Suprapubic skin (tissue), 4 donors: Measurements from ENCODE around the gene ZNF646. TPM values are rescaled to one million over a fixed set of nuclear protein-coding genes. Genes with fewer than 3 reads are reported as not detected.

Source experiments
- DNase-seq, 2 donors: peaks; one replicate each; pipeline ENCODE4 v3.0.0-alpha.2; 2019; ENCODE audit warnings: low spot score in 2 of 2
- H3K27ac ChIP-seq: fragments of 200-600 bp; sonication (generic); one replicate; pipeline ENCODE4 v1.5.1; 2019
- H3K27me3 ChIP-seq: fragments of 200-600 bp; sonication (generic); one replicate; pipeline ENCODE4 v1.5.1; 2019
- H3K36me3 ChIP-seq: fragments of 200-600 bp; sonication (generic); one replicate; pipeline ENCODE4 v1.5.1; 2019
- H3K4me1 ChIP-seq: fragments of 200-600 bp; sonication (generic); one replicate; pipeline ENCODE4 v1.5.1; 2019
- H3K4me3 ChIP-seq: fragments of 200-600 bp; sonication (generic); one replicate; pipeline ENCODE4 v1.5.1; 2019; ENCODE audit warnings: mild to moderate bottlenecking
- H3K9me3 ChIP-seq: fragments of 200-600 bp; sonication (generic); one replicate; pipeline ENCODE4 v1.5.1; 2019
- CTCF ChIP-seq, 2 donors: fragments of 200-600 bp in 1 of 2; fragments of 450-650 bp in 1 of 2; sonication (generic) in 1 of 2; IDR thresholded peaks; one replicate each; pipeline ENCODE4 v1.5.1; 2016 to 2019; ENCODE audit warnings: antibody characterized with exemption in 2 of 2, mild to moderate bottlenecking in 1 of 2, moderate library complexity in 1 of 2
- EP300 ChIP-seq: sonication (generic); formaldehyde crosslinking; IDR thresholded peaks from one replicate; pipeline ENCODE4 v1.6.1; 2017; ENCODE audit warnings: antibody characterized with exemption
- POLR2A ChIP-seq, 2 donors: fragments of 450-650 bp; IDR thresholded peaks; one replicate each; pipeline ENCODE4 v1.6.1; 2017; ENCODE audit warnings: antibody characterized with exemption in 2 of 2, mild to moderate bottlenecking in 2 of 2, moderate library complexity in 2 of 2
- POLR2AphosphoS5 ChIP-seq, 3 donors: sonication (generic); formaldehyde crosslinking; IDR thresholded peaks; one replicate each; pipeline ENCODE4 v1.6.1; 2017; ENCODE audit warnings: antibody characterized with exemption in 3 of 3
- WGBS: methylation state at CpG from one replicate; pipeline ENCODE4 v1.1.5; 2018; 5-methylcytosine and 5-hydroxymethylcytosine counted together
- total RNA-seq, 4 donors: library from RNA; depleted of rRNA; stranded (reverse); fragments of >200 nt; gene quantifications; one replicate each; pipeline ENCODE4 v1.1.0, GENCODE V29; 2016

ZNF646 gene
- total RNA-seq, 4 donors from 2014 or later = 19.2 to 31.7 (median 26.8) TPM

DNA sequence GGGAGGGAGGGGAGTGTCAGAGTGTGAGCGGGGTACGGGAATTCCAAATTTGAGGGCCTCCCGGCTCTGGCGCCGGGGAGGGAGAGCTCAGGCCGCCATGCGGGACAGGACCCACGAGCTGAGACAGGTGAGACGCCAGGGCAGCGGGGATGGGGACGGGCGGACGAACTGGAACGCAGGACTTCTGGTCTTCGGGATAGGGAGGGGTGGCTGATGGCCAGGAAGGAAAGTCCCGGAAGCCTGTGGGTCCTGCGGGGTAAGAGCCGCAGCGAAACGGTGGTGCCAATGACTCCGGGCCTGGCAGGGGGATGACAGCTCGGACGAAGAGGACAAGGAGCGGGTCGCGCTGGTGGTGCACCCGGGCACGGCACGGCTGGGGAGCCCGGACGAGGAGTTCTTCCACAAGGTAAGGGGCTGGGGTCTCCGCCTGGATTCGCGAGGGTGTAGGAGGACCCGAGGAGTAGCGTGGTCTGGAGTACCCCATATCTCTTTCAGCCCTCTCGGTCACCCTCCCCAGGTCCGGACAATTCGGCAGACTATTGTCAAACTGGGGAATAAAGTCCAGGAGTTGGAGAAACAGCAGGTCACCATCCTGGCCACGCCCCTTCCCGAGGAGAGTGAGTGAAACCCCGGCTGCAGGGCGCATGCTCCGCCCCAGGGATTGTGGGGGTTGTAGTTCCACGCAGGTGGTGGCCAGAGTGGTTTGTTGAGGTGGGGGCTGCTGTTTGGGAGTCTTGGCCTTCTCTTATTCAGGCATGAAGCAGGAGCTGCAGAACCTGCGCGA, 40.3 kb upstream of the ZNF646 start:
- TF ChIP-seq POLR2A (IDR thresholded peaks at IDR 0.05) (peak in 1 of 2 donors; percentile 18), POLR2AphosphoS5 (IDR thresholded peaks at IDR 0.05) (no peak)
- 1% methylated on average over 32 of the region's 47 CpGs for WGBS
- H3K36me3 ChIP-seq = peaks cover 27% of the 10 kb centered on the region
- DNase-seq = peak; percentile 95
- H3K9me3 ChIP-seq = no peaks in the 10 kb centered on the region
- peak overlapping the region; percentile 96 for H3K27ac ChIP-seq
- peak overlapping the region; percentile 78 for H3K4me3 ChIP-seq
- peaks cover 27% of the 10 kb centered on the region for H3K4me1 ChIP-seq
- no peaks in the 10 kb centered on the region for H3K27me3 ChIP-seq

GRCh38 chr16:31036691-31037090, 37.5 kb upstream of the ZNF646 start:
- no peak for DNase-seq
- Histone ChIP-seq H3K27ac (no peak overlapping the region), H3K4me1 (peaks cover 27% of the 10 kb centered on the region), H3K9me3 (no peaks in the 10 kb centered on the region), H3K4me3 (no peak overlapping the region), H3K27me3 (no peaks in the 10 kb centered on the region), H3K36me3 (peaks cover 50% of the 10 kb centered on the region)
- TF ChIP-seq EP300 (no peak), POLR2A (IDR thresholded peaks at IDR 0.05) (no peak), CTCF (IDR thresholded peaks at IDR 0.05) (no peak), POLR2AphosphoS5 (IDR thresholded peaks at IDR 0.05) (no peak)
- WGBS = 40% methylated on average over 2 of the region's 2 CpGs

DNA sequence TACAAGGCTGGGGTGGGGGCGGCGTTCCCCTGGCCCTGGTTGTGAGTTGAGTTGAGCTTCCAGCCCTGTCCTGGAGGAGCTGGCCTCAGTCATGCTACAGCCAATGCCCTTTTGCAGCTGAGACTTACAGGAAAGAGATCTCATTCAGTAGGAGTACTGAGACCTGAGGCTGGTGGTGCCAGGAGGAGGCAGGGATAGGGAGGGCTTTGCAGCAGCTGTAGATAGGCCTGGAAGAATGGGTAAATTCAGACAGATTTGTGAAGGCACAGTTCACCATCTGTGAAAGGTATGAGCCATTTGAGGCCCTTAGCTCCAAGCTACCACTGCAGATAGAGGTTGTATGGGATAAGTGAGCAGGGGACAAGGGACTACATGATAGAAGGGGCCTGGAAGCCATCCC, 35.2 kb upstream of the ZNF646 start:
- 100% methylated on average over 2 of the region's 2 CpGs for WGBS
- Histone ChIP-seq H3K4me3 (no peak overlapping the region), H3K4me1 (peaks cover 13% of the 10 kb centered on the region), H3K27ac (no peak overlapping the region), H3K36me3 (peaks cover 66% of the 10 kb centered on the region), H3K9me3 (no peaks in the 10 kb centered on the region), H3K27me3 (no peaks in the 10 kb centered on the region)
- no peak for TF ChIP-seq POLR2A (IDR thresholded peaks at IDR 0.05)
- TF ChIP-seq POLR2AphosphoS5 (IDR thresholded peaks at IDR 0.05) = no peak
- TF ChIP-seq EP300 = no peak
- no peak for TF ChIP-seq CTCF (IDR thresholded peaks at IDR 0.05)
- no peak for DNase-seq

DNA sequence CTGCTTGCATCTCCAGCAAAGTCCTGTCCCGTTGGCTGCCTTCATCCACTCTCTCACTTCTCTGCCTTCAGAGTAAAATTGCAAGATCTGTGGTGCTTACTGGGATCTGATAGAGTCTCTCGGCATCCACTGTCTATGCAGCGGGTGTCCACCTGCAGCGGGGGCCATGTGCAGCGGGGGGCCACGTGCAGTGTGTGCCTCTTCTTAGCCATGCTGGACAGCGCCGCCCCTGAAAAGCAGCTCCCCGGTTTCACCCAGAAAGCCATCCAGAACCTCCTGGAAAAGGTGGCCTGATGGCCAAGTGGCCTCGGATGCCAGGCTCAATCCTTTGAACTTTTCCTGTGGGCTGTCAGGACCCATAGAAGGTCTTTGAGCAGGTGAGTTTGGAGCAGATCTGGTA, 31.4 kb upstream of the ZNF646 start:
- Histone ChIP-seq H3K27ac (no peak overlapping the region), H3K4me1 (no peaks in the 10 kb centered on the region), H3K4me3 (no peak overlapping the region), H3K9me3 (no peaks in the 10 kb centered on the region), H3K36me3 (peaks cover 49% of the 10 kb centered on the region), H3K27me3 (no peaks in the 10 kb centered on the region)
- WGBS = 75% methylated on average over 1 of the region's 10 CpGs
- no peak for DNase-seq
- TF ChIP-seq POLR2A (IDR thresholded peaks at IDR 0.05) (no peak), CTCF (IDR thresholded peaks at IDR 0.05) (no peak), EP300 (no peak), POLR2AphosphoS5 (IDR thresholded peaks at IDR 0.05) (no peak)

DNA sequence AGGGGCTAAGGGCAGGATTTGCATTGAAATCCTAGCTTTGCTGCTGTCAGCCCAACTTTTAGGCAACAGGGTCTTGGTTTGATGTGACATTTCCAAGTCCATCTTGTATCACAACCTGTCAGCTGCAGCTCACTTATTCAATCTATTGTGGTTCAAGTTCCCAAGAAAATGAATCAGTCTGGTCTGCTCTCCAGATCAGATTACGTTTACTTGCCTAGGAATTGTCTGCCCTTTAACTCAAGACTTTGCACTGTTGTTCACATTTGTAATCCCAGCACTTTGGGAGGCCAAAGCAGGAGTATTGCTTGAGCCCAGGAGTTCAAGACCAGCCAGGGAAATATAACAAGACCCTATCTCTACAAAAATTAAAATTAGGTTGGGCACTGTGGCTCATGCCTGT, 30.9 kb upstream of the ZNF646 start:
- no peak for DNase-seq
- H3K36me3 ChIP-seq = peaks cover 44% of the 10 kb centered on the region
- TF ChIP-seq POLR2A (IDR thresholded peaks at IDR 0.05) = no peak
- no peak for TF ChIP-seq POLR2AphosphoS5 (IDR thresholded peaks at IDR 0.05)
- TF ChIP-seq CTCF (IDR thresholded peaks at IDR 0.05) = no peak
- TF ChIP-seq EP300 = no peak

More for the DNA sequence above, 30.9 kb upstream of the ZNF646 start:
- Histone ChIP-seq H3K27ac (no peak overlapping the region), H3K4me1 (no peaks in the 10 kb centered on the region), H3K27me3 (no peaks in the 10 kb centered on the region), H3K9me3 (no peaks in the 10 kb centered on the region), H3K4me3 (no peak overlapping the region)
- WGBS = 100% methylated on average over 1 of the region's 1 CpG
